ENCODE measurements around the gene CHST7. TPM values are rescaled to one million over a fixed set of nuclear protein-coding genes. Genes with fewer than 3 reads are reported as not detected.

CHST7 gene
- total RNA-seq, 4 donors from 2014 or later = 11.5 to 36.4 (median 19.6) TPM

GRCh38 chrX:46647251-46647650 is 73.7 kb downstream of the CHST7 start:
- no peak overlapping the region for H3K4me3 ChIP-seq (ENCODE audit: low read depth, poor library complexity, severe bottlenecking)
- intact Hi-C loops (cut with DNase I; ENCODE audit: low total_unique reads) = no loop called here
- DNase-seq (ENCODE audit: low spot score in 2 of 2) = no peak
- 59 to 67% methylated on average over 3 to 5 of the region's 5 CpGs for WGBS, 2 donors
- TF ChIP-seq CTCF (IDR thresholded peaks at IDR 0.05) = no peak
- TF ChIP-seq POLR2A (IDR thresholded peaks at IDR 0.05) = no peak

Other genes with a start within 250 kb of the CHST7 start
- gene ZNF674, start 28.3 kb upstream of the CHST7 start, total RNA-seq = 1 to 10 TPM in 3 of 4 donors, under 1 TPM in 1; 0.76 to 2.3 (median 2.0) TPM
- gene SLC9A7, start 185.4 kb downstream of the CHST7 start, total RNA-seq = 1 to 10 TPM; 3.6 to 10.0 (median 6.8) TPM